Upper lobe of right lung (tissue), 1 donor: ENCODE measurements around the gene N4BP2L2. TPM values are rescaled to one million over a fixed set of nuclear protein-coding genes. Genes with fewer than 3 reads are reported as not detected.

ENCODE experiments used
- ATAC-seq: fragments of 200-7000 bp; cut with Tn5 transposase; one replicate; pipeline ENCODE4 v1.9.1; 2020; ENCODE audit warnings: mild to moderate bottlenecking, moderate library complexity
- DNase-seq: peaks from one replicate; pipeline ENCODE4 v3.0.0-alpha.2; 2020
- H3K27ac ChIP-seq: fragments of 200-600 bp; one replicate; pipeline ENCODE4 v1.8.0; 2022
- H3K27me3 ChIP-seq: fragments of 200-600 bp; one replicate; pipeline ENCODE4 v1.8.0; 2022; ENCODE audit warnings: mild to moderate bottlenecking
- H3K36me3 ChIP-seq: fragments of 200-600 bp; one replicate; pipeline ENCODE4 v1.8.0; 2022
- H3K4me1 ChIP-seq: fragments of 200-600 bp; one replicate; pipeline ENCODE4 v1.8.0; 2022
- H3K4me3 ChIP-seq: fragments of 200-600 bp; one replicate; pipeline ENCODE4 v1.8.0; 2022; ENCODE audit warnings: mild to moderate bottlenecking
- H3K9me3 ChIP-seq: fragments of 200-600 bp; one replicate; pipeline ENCODE4 v1.8.0; 2022
- intact Hi-C: fragments of 100-400 bp; cut with DNase I; formaldehyde crosslinking; loops from one replicate; pipeline ENCODE4 v1.11.0; 2022
- total RNA-seq: library from RNA; stranded (reverse); fragmentation: NEBNext Ultra II Directional; extraction: Animal tissue kit (Norgen Biotek cat#: 25700); gene quantifications from one replicate; pipeline ENCODE4 v1.2.1, GENCODE V29; 2021
- TF ChIP-seq, protein P1 (sequence below): fragments of 200-600 bp; IDR thresholded peaks from one replicate; pipeline ENCODE4 v1.8.0; 2022; ENCODE audit warnings: antibody characterized with exemption
- donor health status: DM: no; HTN: yes; CAD: no; lungs with severe emphysema.

The N4BP2L2 gene
- total RNA-seq, 1 donor from 2014 or later = 168 TPM

DNA sequence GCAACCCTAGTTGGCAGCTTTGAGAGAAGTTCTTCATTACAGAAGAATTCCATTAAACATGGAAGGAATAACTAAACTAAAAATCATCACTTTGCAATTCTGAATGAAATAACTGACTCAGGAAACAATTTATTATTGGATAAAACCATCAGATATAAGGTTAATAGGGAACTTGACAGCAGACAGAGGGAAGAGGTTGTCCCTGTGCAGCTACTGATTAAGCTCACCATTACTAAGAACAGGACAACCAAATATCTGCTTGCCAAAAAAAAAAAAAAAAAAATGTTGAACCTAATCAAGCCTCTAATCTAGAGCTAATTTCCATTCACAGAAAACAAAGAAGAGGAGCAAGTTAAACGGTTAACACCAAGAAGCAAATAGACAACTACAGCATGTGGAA, 12.8 kb downstream of the N4BP2L2 start:
- Histone ChIP-seq H3K27ac (no peak overlapping the region), H3K4me3 (no peak overlapping the region), H3K36me3 (peaks cover 23% of the 10 kb centered on the region), H3K27me3 (no peaks in the 10 kb centered on the region), H3K9me3 (no peaks in the 10 kb centered on the region), H3K4me1 (peaks cover 11% of the 10 kb centered on the region)
- intact Hi-C loops = no loop called here
- DNase-seq = no peak
- ATAC-seq = no peak
- TF ChIP-seq, protein P1, sequence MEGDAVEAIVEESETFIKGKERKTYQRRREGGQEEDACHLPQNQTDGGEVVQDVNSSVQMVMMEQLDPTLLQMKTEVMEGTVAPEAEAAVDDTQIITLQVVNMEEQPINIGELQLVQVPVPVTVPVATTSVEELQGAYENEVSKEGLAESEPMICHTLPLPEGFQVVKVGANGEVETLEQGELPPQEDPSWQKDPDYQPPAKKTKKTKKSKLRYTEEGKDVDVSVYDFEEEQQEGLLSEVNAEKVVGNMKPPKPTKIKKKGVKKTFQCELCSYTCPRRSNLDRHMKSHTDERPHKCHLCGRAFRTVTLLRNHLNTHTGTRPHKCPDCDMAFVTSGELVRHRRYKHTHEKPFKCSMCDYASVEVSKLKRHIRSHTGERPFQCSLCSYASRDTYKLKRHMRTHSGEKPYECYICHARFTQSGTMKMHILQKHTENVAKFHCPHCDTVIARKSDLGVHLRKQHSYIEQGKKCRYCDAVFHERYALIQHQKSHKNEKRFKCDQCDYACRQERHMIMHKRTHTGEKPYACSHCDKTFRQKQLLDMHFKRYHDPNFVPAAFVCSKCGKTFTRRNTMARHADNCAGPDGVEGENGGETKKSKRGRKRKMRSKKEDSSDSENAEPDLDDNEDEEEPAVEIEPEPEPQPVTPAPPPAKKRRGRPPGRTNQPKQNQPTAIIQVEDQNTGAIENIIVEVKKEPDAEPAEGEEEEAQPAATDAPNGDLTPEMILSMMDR = no peak

GRCh38 chr13:32515246-32515645, 23.3 kb downstream of the N4BP2L2 start:
- TF ChIP-seq, protein P1 = no peak
- peaks cover 71% of the 10 kb centered on the region for H3K36me3 ChIP-seq
- intact Hi-C loops = no loop called here

GRCh38 chr13:32511482-32511881, 27.1 kb downstream of the N4BP2L2 start:
- TF ChIP-seq, protein P1 = no peak
- Histone ChIP-seq H3K4me1 (no peaks in the 10 kb centered on the region), H3K27ac (no peak overlapping the region), H3K9me3 (no peaks in the 10 kb centered on the region), H3K36me3 (peaks cover 47% of the 10 kb centered on the region), H3K4me3 (no peak overlapping the region), H3K27me3 (no peaks in the 10 kb centered on the region)
- no peak for DNase-seq
- no peak for ATAC-seq
- intact Hi-C loops = no loop called here

More at GRCh38 chr13:32515246-32515645, 23.3 kb downstream of the N4BP2L2 start:
- ATAC-seq (no peak), DNase-seq (no peak)
- no peak overlapping the region for H3K4me3 ChIP-seq
- no peaks in the 10 kb centered on the region for H3K27me3 ChIP-seq
- H3K27ac ChIP-seq = no peak overlapping the region
- no peaks in the 10 kb centered on the region for H3K4me1 ChIP-seq
- H3K9me3 ChIP-seq = no peaks in the 10 kb centered on the region

GRCh38 chr13:32504876-32505275, 33.7 kb downstream of the N4BP2L2 start:
- no peak overlapping the region for H3K27ac ChIP-seq
- intact Hi-C loops = no loop called here
- DNase-seq = no peak

GRCh38 chr13:32504263-32504662, 34.3 kb downstream of the N4BP2L2 start:
- ATAC-seq = no peak
- Histone ChIP-seq H3K4me1 (no peaks in the 10 kb centered on the region), H3K27ac (no peak overlapping the region), H3K4me3 (no peak overlapping the region), H3K9me3 (no peaks in the 10 kb centered on the region), H3K36me3 (peaks cover 18% of the 10 kb centered on the region), H3K27me3 (no peaks in the 10 kb centered on the region)
- intact Hi-C loops = no loop called here
- TF ChIP-seq, protein P1 = no peak
- DNase-seq = no peak

More at GRCh38 chr13:32504876-32505275, 33.7 kb downstream of the N4BP2L2 start:
- TF ChIP-seq, protein P1 = no peak
- ATAC-seq = no peak
- no peak overlapping the region for H3K4me3 ChIP-seq
- no peaks in the 10 kb centered on the region for H3K4me1 ChIP-seq
- peaks cover 19% of the 10 kb centered on the region for H3K36me3 ChIP-seq
- H3K9me3 ChIP-seq = no peaks in the 10 kb centered on the region
- H3K27me3 ChIP-seq = no peaks in the 10 kb centered on the region

GRCh38 chr13:32503727-32504126, 34.9 kb downstream of the N4BP2L2 start:
- ATAC-seq (no peak), DNase-seq (no peak)
- TF ChIP-seq, protein P1 = no peak
- Histone ChIP-seq H3K4me1 (no peaks in the 10 kb centered on the region), H3K36me3 (peaks cover 14% of the 10 kb centered on the region), H3K9me3 (no peaks in the 10 kb centered on the region), H3K27me3 (no peaks in the 10 kb centered on the region), H3K27ac (no peak overlapping the region), H3K4me3 (no peak overlapping the region)
- intact Hi-C loops = no loop called here
